Erythroblast (primary cell): ENCODE results near the gene SLX4IP.

Source experiments
- GATA1 ChIP-seq: IDR thresholded peaks from 2 replicates; pipeline ENCODE4 v1.6.1; 2011; ENCODE audit warnings: low read depth, mild to moderate bottlenecking, control low read depth, low read length, moderate library complexity
- POLR2A ChIP-seq: IDR thresholded peaks from 2 replicates; pipeline ENCODE4 v1.6.1; 2011; ENCODE audit warnings: mild to moderate bottlenecking, low read length

DNA sequence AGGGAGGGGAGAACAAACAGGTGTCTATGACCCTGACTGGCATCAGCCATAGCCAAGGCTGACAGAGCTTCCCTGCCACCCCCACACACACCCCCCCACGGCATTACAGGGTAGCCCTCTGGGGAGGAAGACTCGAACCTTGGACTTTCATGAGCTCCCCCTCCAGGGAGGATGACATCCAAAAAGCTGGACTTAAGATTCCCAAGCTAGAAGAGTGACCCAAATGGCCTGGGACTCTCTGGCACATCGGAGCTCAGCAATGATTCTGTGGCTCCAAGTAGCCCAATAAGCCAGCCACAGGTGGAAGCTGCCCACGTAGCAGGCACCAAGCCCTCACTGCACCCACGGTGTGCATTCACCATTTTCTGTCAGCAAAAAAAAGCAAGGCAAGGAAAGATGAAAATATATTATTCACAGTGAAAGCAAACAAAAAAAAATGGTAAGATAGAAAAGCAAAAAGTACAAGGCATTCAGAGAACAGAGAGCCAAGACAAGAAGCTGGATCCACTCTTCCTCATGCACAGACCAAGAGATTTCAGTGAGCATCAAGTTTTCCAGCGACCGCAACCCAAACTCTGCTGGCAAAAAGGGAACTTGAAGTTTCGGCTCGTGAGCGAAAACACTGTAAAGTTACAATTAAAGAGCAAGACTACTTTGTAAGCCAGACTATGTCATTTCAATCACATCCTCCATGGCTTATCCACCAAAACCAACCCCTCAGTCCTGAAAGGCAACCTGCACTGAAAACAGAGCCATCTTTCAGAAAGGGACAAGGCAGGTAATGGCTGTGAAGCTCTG lies 227.8 kb downstream of the SLX4IP start:
- TF ChIP-seq POLR2A, result no peak
- TF ChIP-seq GATA1, result no peak
